CD4-positive, alpha-beta T cell treated with Interleukin-21 for 1 hour (primary cell): ENCODE data around the gene LRRC56.

Source experiments
- DNase-seq: peaks from one replicate; pipeline ENCODE4 v3.0.0-alpha.2; 2020

Gene LRRC56

DNA sequence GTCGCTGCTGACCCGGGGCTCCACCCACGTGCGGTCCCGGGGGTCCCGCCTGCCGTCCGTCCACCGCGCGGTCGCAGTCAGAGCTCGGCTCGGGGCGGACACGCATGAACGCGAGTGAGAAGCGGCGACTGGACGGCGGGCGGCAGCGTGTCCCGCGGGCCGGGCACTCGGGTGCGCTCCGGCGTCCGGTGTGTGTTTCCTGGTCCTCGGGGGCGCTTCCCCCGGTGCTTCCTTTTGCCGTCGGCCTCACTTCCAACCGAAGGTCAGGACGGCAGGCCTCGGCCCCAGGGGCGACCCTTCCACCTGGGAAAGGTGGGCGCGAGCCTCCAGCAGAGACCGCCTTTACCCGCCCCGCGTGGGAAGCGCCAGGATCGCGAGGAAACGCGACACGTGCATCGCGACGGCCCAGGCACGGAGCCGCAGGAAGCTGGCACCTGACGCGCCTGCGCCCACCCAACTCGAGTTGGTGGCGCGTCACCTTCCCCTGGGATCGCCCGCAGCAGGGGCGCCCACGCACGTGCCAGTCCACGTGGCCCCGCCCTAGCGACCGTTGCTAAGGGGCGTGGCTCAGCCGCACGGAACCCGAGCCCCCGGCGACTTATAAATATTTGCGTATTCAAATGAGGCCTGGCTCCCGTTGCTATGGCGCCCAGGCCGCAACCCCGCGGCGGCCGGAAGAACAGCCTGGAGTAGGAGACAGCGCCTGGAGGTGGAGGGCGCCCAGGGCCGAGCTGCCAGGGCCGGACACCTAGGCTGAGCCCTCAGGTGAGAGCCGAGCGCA, at the start of gene LRRC56:
LRRC56 (plus strand) TSS at position 687 of the 781 bp plus-strand sequence. CDS start 3,158 bp downstream, outside the sequence.
- peak; percentile 96 for DNase-seq

DNA sequence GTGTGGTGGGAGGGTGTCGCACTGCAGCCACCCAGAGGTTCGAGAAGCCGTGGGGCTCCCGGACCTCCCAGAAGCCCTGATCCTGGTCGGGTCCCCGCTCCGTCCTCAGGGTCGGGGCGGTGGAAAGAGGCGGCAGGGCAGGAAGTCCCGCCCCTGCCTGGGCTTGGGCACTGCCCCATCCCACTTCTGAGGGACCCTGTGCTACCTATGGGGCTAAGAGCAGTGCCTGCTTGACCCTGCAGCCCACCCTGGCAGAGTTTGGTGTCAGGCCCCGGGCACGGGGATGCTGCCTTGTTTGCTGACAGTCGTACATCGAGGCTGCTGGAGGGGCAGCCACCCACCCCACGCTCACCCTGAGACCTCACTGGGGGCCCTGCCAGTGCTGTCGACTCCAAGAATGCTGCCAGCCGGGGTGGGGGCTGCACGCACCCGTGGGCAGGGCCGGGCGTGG, 49.7 kb upstream of the LRRC56 start:
- no peak for DNase-seq

DNA sequence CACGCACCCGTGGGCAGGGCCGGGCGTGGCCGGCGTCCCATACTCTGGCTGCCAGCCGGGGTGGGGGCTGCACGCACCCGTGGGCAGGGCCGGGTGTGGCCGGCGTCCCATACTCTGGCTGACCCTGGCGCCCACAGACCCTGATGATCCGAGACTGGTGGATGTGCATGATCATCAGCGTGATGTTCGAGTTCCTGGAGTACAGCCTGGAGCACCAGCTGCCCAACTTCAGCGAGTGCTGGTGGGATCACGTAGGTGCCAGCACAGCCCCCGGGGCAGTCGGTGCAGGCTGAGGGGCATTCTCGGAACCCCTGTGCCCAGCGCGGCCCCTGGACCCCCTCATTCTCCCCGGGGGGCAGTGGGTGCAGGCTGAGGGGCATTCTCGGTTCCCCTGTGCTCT, 49.3 kb upstream of the LRRC56 start:
- no peak for DNase-seq

DNA sequence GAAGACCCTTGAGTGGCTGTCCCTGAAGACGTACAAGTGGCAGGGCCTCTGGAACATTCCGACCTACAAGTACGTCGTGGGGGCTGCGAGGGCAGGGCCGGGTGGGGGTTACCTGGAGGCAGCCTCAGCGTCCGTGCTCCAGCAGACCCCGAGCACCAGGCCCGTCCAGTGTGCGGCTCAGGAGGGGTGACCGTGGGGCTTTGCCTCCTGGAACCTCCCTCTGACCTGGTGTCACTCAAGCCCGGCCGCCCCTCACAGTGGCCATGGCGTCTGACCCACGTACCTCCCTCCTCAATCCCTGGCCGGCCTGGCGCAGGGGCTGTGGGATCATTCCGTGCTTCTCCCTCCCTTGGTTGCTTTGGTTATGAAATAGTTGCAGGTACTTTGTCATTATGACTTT, 48.7 kb upstream of the LRRC56 start:
- DNase-seq = no peak

DNA sequence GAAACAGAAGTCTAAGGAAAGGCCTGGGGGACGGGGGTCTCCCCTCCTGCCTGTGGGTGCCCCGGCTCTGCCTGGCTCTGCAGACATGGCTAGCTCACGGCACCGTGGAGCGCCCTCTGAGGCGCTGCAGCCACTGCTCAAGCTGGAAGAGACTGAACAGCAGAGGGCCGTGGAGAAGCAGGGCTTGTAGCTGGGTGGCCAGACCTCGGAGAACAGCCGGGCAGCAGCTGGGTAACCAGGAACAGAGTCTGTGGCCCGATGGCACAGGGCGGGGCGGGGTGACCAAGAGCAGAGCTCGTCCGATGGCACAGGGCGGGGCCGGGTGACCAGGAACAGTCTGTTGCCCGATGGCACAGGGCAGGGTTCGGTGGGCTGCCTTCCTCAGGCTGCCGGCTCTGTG, 48.3 kb upstream of the LRRC56 start:
- DNase-seq = no peak

GRCh38 chr11:489610-490185, 47.6 kb upstream of the LRRC56 start:
- DNase-seq = no peak

GRCh38 chr11:490186-490929, 47.0 kb upstream of the LRRC56 start:
- no peak for DNase-seq

DNA sequence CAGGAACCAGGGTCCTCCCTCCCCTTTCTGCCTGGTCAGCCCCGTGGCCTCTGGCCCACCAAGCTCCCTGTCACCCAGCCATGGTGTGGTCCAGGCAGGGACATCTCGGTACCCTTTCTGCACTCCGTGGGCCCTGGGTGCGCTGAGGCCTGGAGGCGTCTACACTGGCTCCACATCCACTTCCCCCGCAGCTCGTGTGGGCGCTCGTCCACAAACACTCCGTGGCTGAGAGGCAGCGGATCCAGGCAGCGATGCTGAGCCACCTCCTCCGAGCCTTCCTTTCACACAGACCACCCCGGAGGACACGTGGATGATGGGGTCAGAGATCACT, 46.4 kb upstream of the LRRC56 start:
- DNase-seq = no peak

DNA sequence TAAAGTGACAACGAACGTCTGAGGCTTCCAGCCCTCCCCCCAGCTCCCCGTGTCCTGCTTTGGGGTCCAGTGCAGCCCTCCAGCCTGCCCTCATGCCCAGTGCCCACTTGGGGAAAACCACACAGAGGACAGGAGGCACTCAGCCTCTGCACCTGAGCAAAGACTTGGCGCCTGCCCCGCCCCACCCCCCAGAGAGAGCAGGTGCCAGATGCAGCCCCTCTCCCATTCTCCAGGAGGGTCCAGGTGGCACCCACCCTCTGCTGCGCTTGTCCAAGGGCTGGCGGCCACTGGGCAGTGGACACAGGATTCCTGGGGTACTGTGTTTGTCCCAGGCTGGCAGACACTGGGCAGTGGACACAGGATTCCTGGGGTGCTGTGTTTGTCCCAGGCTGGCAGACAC, 46.0 kb upstream of the LRRC56 start:
- no peak for DNase-seq

DNA sequence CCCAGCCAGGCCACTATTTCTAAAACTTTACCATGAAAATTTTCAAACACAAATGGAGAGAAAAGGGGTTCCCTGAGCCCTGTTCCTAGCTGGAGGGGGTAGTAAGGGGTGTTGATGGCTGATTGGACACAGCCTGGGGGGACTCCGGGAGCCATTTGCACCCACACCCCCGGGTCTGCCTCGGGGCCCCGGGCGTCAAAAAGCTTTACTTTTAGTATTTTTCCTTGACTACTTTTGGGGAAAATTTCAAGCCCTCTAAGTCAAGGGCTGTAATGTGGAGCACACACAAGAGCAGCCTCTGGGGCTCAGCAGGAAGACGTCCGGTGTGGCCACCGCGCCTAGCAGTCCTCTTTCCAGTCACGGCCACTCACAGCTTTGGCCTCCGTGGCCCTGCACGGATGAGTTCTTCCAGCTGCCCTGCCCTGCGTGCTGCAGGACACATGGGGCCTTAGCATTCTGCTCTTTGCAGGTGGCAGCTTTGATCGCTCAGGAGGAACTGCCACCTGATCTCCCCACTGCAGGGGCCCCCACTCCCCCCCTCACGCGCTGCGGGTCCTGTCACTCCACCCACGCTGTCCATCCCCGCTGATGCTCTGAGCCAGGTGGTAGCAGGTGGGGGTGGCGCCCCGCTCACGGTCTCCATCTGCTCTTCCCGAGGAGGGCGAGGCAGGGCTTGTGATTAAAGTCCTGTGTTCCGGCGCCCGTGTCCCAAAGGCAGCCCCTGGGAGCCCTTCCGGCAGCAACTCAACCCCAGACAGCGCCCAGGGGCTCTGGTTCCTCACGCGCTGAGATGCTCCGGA, 44.7 kb upstream of the LRRC56 start:
- DNase-seq = no peak

GRCh38 chr11:494761-495536, 42.4 kb upstream of the LRRC56 start:
- DNase-seq = no peak

- DNase-seq = no peak
Measured at GRCh38 chr11:495537-495931, 41.8 kb upstream of the LRRC56 start.

DNA sequence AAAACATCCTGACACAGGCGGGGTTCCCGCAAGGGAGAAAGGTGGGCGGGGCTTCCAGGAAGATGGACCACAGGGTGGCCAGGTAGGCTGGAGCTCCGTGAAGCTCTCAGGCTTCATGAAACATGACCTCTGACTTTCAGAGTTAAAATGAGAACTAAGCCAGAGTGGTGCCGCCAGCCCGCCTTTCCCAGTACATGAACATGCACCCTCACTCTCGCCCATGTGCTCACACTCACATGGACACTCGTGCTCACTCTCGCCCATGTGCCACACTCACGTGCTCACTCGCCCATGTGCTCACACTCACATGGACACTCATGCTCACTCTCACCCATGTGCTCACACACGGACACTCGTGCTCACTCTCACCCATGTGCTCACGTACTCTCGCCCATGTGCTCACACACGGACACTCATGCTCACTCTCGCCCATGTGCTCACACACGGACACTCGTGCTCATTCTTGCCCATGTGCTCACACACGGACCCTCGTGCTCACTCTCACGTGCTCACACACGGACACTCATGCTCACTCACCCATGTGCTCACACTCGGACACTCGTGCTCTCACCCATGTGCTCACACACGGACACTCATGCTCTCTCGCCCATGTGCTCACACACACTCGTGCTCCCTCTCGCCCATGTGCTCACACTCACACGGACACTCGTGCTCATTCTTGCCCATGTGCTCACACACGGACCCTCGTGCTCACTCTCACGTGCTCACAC, 40.3 kb upstream of the LRRC56 start:
- DNase-seq = no peak

DNA sequence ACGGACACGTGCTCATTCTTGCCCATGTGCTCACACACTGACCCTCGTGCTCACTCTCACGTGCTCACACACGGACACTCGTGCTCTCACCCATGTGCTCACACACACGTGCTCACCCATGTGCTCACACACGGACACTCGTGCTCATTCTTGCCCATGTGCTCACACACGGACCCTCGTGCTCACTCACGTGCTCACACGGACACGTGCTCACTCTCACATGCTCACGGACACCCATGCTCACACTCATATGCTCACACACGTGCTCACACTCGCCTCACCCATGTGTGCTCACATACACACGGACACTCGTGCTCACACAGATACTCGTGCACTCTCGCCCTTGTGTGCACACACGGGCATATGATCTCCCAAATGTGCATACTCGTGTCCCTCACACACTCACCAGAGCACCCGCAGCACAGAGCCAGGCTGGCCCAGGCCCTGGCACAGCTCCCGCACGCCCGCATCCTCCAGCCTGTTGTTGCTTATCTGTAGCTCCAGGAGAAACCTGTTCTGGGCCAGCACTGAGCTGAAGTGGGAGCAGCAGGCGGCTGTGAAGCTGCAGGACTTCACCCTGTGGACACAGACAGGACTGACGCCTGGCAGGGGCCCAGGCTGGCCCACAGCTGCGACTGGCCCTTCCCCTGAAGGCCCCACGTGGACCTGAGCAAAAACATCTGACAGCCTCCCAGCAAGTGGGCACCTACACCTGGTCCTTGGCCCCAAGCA, 39.6 kb upstream of the LRRC56 start:
- DNase-seq = no peak

DNA sequence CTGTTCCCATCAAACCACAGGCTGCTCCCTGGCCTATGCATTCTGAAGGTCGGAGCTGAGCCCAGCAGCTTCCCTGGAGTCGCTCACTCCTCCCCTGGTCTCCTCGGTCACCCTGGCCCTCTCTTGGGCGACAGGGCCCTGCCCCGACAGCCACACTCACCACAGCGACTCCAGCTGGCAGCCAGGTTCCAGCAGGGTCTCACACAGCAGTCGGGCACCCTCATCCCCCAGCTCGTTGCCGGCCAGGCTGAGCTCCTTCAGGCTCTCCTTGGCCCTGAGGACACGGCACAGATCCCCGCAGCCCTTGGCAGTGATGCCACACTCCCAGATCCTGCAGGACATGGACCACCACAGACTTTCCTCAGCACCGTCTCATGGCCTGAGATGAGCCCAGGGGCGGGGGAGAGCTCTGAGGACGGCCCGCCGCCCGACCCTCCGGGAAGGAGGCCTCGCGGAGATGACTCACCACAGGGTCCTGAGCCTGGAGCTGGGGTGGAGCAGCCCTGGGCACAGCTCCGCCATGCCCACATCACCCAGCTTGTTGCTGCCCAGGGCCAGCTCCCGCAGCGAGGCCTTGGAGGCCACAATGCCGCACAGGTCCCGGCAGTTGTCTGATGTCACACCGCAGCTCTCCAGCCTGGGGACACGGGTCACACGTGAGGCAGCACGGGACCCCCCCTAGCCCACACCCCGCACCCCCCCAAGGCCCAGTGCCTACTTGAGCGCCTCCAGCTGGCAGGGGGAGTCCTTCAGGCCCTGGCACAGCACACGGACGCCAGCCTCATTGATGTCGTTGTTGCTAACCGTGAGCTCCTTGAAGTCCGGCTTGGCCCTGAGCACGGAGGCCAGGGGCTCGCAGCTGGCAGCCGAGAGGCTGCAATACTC, 38.8 kb upstream of the LRRC56 start:
- DNase-seq = no peak

DNA sequence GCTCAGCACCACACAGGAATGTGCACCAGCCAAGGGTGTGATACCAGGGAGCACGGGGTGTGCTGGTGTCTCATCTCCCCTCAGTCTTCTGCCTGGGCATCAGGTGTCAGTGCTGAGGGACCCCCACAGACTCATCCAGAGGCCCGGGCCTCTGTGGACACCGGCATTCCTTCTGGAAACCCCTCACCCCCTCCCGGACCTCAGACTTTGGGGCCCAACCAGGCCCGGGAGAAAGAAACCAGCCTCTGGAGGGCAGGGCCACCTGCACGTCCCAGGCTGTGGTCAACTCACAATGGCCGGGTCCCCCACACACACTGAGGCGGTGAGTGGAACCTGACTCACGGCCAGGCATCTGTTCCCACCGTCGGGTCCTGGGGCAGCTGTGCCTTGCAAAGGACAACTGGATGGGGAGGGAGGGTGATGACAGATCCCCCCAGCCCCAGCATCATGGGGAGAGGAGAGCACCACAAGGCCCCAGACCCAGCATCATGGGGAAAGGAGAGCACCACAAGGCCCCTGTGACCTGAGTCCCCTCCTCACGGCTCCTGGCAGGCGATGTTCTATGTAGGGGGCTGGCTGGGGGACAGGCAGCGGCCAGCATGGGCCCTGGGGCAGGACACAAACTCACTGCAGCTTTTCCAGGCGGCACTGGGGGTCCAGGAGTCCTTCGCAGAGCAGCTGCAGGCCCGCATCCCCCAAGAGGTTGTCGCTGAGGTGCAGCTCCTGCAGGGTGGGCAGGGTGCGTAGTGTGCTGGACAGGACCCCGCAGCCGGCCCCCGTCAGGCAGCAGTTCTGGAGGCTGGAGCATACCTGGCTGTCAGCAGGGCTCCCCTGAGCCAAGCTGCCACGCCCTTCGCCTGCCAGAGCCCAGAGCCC, 37.9 kb upstream of the LRRC56 start:
- DNase-seq = no peak

- no peak for DNase-seq
Measured at GRCh38 chr11:501001-501682, 36.2 kb upstream of the LRRC56 start.

- DNase-seq = no peak
Measured at GRCh38 chr11:501683-502287, 35.5 kb upstream of the LRRC56 start.
